Stomach (tissue), 9 donors: ENCODE data around the gene EPOP. TPM values are rescaled to one million over a fixed set of nuclear protein-coding genes. Genes with fewer than 3 reads are reported as not detected.

Source experiments
- DNase-seq, 2 donors: peaks; one replicate each; pipeline versions ENCODE4 v3.0.0 to v3.0.0-alpha.2; 2013 to 2019
- H3K27ac ChIP-seq, 5 donors: fragments of 200-600 bp in 4 of 5; sonication (generic) in 4 of 5; one replicate each; pipeline ENCODE4 v1.5.1; 2013 to 2019; ENCODE audit warnings: mild to moderate bottlenecking in 1 of 5, moderate library complexity in 1 of 5
- H3K27me3 ChIP-seq, 3 donors: fragments of 200-600 bp; sonication (generic); one replicate each; pipeline ENCODE4 v1.5.1; 2017 to 2019; ENCODE audit warnings: mixed run types in 1 of 3
- H3K36me3 ChIP-seq, 4 donors: fragments of 200-600 bp; sonication (generic); 1 replicate in 3 of 4; 2 replicates in 1 of 4; pipeline ENCODE4 v1.5.1; 2016 to 2019
- H3K4me1 ChIP-seq, 4 donors: fragments of 200-600 bp; sonication (generic); one replicate each; pipeline ENCODE4 v1.5.1; 2016 to 2019
- H3K4me3 ChIP-seq, 4 donors: fragments of 200-600 bp; sonication (generic) in 3 of 4; one replicate each; pipeline ENCODE4 v1.5.1; 2016 to 2019; ENCODE audit warnings: mild to moderate bottlenecking in 1 of 4
- H3K9me3 ChIP-seq, 4 donors: fragments of 200-600 bp; sonication (generic); one replicate each; pipeline ENCODE4 v1.5.1; 2016 to 2019
- CTCF ChIP-seq, 7 experiments: fragments of 450-650 bp in 4 of 7; fragments of 200-600 bp in 3 of 7; sonication (generic) in 3 of 7; IDR thresholded peaks; one replicate each; pipeline ENCODE4 v1.5.1; 2016 to 2019; ENCODE audit warnings: antibody characterized with exemption in 7 of 7, control low read depth in 2 of 7, mild to moderate bottlenecking in 1 of 7
- EP300 ChIP-seq: sonication (generic); formaldehyde crosslinking; IDR thresholded peaks from one replicate; pipeline ENCODE4 v1.6.1; 2017; ENCODE audit warnings: antibody characterized with exemption
- POLR2A ChIP-seq, 4 donors: fragments of 450-650 bp; IDR thresholded peaks; one replicate each; pipeline ENCODE4 v1.6.1; 2016; ENCODE audit warnings: antibody characterized with exemption in 4 of 4, control low read depth in 2 of 4, mild to moderate bottlenecking in 1 of 4, moderate library complexity in 1 of 4
- POLR2AphosphoS5 ChIP-seq, 3 donors: sonication (generic); formaldehyde crosslinking; IDR thresholded peaks; one replicate each; pipeline ENCODE4 v1.6.1; 2016; ENCODE audit warnings: antibody characterized with exemption in 3 of 3
- WGBS, 5 donors: extraction: QIAGEN DNeasy Blood & Tissue Kit in 3 of 5; methylation state at CpG; one replicate each; pipeline versions ENCODE4 v1.1.5 to v1.1.7; 2013 to 2018; 5-methylcytosine and 5-hydroxymethylcytosine counted together
- intact Hi-C: fragments of 100-400 bp; cut with DNase I; formaldehyde crosslinking; loops from one replicate; pipeline ENCODE4 v1.15.1; 2023; ENCODE audit warnings: low total_unique reads
- polyA plus RNA-seq, 3 donors: library from polyadenylated mRNA; stranded (reverse); fragments of 200-250 nt; gene quantifications; one replicate each; pipeline ENCODE4 v1.2.3, GENCODE V29; 2013
- total RNA-seq, 5 donors: library from RNA; depleted of rRNA; stranded (reverse); fragments of >200 nt; gene quantifications; one replicate each; pipeline versions ENCODE4 v1.1.0 to v1.2.3, GENCODE V29; 2014 to 2016
- donor health status: healthy with polysubstance abuse.
- donor health status: Bipolar disorder and iron deficiency.
- donor health status: healthy.

The EPOP gene
- total and polyA plus RNA-seq, 8 donors, result under 0.01 to 1.5 (median 0.61) TPM; not detected in 1

GRCh38 chr17:38702166-38702915 is 27.6 kb upstream of the EPOP start:
- WGBS, 5 donors, result 0 to 1% (median 0%) methylated on average over 24 to 81 of the region's 81 CpGs
- intact Hi-C loops, result no loop called here

GRCh38 chr17:38701504-38702165 is 26.9 kb upstream of the EPOP start:
- intact Hi-C loops, result no loop called here
- peak in 1 of 2 donors; percentile 63 for DNase-seq

More at GRCh38 chr17:38702166-38702915, 27.6 kb upstream of the EPOP start:
- peak overlapping the region; percentile 90 to 99 (median 97) for H3K27ac ChIP-seq
- DNase-seq, result peak; percentile 89 to 97
- H3K36me3 ChIP-seq, result peaks cover 0 to 4% (median 0%) of the 10 kb centered on the region in 4 donors
- peak overlapping the region; percentile 87 to 97 (median 94) for H3K4me3 ChIP-seq
- peak; percentile 77 to 97 (median 95) for TF ChIP-seq POLR2AphosphoS5 (IDR thresholded peaks at IDR 0.05)
- no peak for TF ChIP-seq EP300
- TF ChIP-seq POLR2A (IDR thresholded peaks at IDR 0.05), result peak in 1 of 4 donors; percentile 72
- no peak for TF ChIP-seq CTCF (IDR thresholded peaks at IDR 0.05)
- H3K27me3 ChIP-seq, result no peaks in the 10 kb centered on the region
- no peaks in the 10 kb centered on the region for H3K9me3 ChIP-seq
- H3K4me1 ChIP-seq, result peaks cover 20 to 52% (median 43%) of the 10 kb centered on the region in 4 donors

GRCh38 chr17:38698760-38699159 is 24.0 kb upstream of the EPOP start:
- TF ChIP-seq EP300 (no peak), POLR2AphosphoS5 (IDR thresholded peaks at IDR 0.05) (no peak), CTCF (IDR thresholded peaks at IDR 0.05) (no peak), POLR2A (IDR thresholded peaks at IDR 0.05) (no peak)
- Histone ChIP-seq H3K4me3 (no peak overlapping the region), H3K4me1 (peaks cover 20 to 38% (median 34%) of the 10 kb centered on the region in 4 donors), H3K9me3 (no peaks in the 10 kb centered on the region), H3K27ac (peak overlapping the region in 2 of 5 donors; percentile 27 to 97), H3K27me3 (no peaks in the 10 kb centered on the region), H3K36me3 (no peaks in the 10 kb centered on the region)
- 83 to 89% (median 86%) methylated on average over 5 of the region's 5 CpGs for WGBS, 5 donors
- intact Hi-C loops, result no loop called here
- no peak for DNase-seq

More at GRCh38 chr17:38701504-38702165, 26.9 kb upstream of the EPOP start:
- Histone ChIP-seq H3K36me3 (no peaks in the 10 kb centered on the region), H3K27ac (peak overlapping the region; percentile 90 to 99 (median 97)), H3K9me3 (no peaks in the 10 kb centered on the region), H3K27me3 (no peaks in the 10 kb centered on the region), H3K4me1 (peaks cover 16 to 45% (median 36%) of the 10 kb centered on the region in 4 donors), H3K4me3 (peak overlapping the region; percentile 87 to 97 (median 94))
- 2 to 6% (median 3%) methylated on average over 6 to 25 of the region's 25 CpGs for WGBS, 5 donors
- no peak for TF ChIP-seq EP300
- peak in 1 of 3 donors; percentile 53 for TF ChIP-seq POLR2AphosphoS5 (IDR thresholded peaks at IDR 0.05)

- H3K4me1 ChIP-seq, result peaks cover 19 to 31% (median 27%) of the 10 kb centered on the region in 4 donors
- WGBS, 5 donors, result 76 to 86% (median 78%) methylated on average over 4 of the region's 4 CpGs
Observed at GRCh38 chr17:38697061-38697820, 22.5 kb upstream of the EPOP start.

More at GRCh38 chr17:38697061-38697820, 22.5 kb upstream of the EPOP start:
- Histone ChIP-seq H3K36me3 (no peaks in the 10 kb centered on the region), H3K27ac (no peak overlapping the region), H3K9me3 (no peaks in the 10 kb centered on the region), H3K27me3 (no peaks in the 10 kb centered on the region), H3K4me3 (no peak overlapping the region)
- no peak for TF ChIP-seq CTCF (IDR thresholded peaks at IDR 0.05)
- no peak for TF ChIP-seq POLR2A (IDR thresholded peaks at IDR 0.05)
- no peak for TF ChIP-seq POLR2AphosphoS5 (IDR thresholded peaks at IDR 0.05)
- intact Hi-C loops, result no loop called here
- DNase-seq, result no peak
